Peyer's patch (tissue), 4 donors: Measurements from ENCODE around the gene ZNF766.

Experiments used
- CTCF ChIP-seq, 6 experiments: fragments of 450-650 bp in 4 of 6; fragments of 200-600 bp in 2 of 6; sonication (generic) in 1 of 6; IDR thresholded peaks; one replicate each; pipeline ENCODE4 v1.5.1; 2017 to 2019; ENCODE audit warnings: antibody characterized with exemption in 6 of 6, mild to moderate bottlenecking in 3 of 6, moderate library complexity in 1 of 6
- POLR2A ChIP-seq, 2 donors: fragments of 450-650 bp; IDR thresholded peaks; one replicate each; pipeline ENCODE4 v1.5.1; 2017; ENCODE audit warnings: antibody characterized with exemption in 2 of 2, mild to moderate bottlenecking in 2 of 2, moderate library complexity in 2 of 2

- peak in 3 of 6 experiments; percentile 13 to 26 (median 18) for TF ChIP-seq CTCF (IDR thresholded peaks at IDR 0.05)
- peak; percentile 43 to 57 for TF ChIP-seq POLR2A (IDR thresholded peaks at IDR 0.05)
Measured at GRCh38 chr19:52296773-52297600, 27.6 kb downstream of the ZNF766 start, which contains the start of gene ZNF480.
